Left forelimb (tissue), 1 donor: ENCODE data around the gene MALT1.
"Not testable (repeated sequence)": the region's sequence is repeated elsewhere in the genome, so short reads cannot be mapped to it uniquely, and the experiment has no call there.

Source experiments
- DNase-seq: peaks from one replicate; pipeline ENCODE4 v3.0.0-alpha.2; 2018; ENCODE audit warnings: low spot score

Gene MALT1, protein sequence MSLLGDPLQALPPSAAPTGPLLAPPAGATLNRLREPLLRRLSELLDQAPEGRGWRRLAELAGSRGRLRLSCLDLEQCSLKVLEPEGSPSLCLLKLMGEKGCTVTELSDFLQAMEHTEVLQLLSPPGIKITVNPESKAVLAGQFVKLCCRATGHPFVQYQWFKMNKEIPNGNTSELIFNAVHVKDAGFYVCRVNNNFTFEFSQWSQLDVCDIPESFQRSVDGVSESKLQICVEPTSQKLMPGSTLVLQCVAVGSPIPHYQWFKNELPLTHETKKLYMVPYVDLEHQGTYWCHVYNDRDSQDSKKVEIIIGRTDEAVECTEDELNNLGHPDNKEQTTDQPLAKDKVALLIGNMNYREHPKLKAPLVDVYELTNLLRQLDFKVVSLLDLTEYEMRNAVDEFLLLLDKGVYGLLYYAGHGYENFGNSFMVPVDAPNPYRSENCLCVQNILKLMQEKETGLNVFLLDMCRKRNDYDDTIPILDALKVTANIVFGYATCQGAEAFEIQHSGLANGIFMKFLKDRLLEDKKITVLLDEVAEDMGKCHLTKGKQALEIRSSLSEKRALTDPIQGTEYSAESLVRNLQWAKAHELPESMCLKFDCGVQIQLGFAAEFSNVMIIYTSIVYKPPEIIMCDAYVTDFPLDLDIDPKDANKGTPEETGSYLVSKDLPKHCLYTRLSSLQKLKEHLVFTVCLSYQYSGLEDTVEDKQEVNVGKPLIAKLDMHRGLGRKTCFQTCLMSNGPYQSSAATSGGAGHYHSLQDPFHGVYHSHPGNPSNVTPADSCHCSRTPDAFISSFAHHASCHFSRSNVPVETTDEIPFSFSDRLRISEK

DNA sequence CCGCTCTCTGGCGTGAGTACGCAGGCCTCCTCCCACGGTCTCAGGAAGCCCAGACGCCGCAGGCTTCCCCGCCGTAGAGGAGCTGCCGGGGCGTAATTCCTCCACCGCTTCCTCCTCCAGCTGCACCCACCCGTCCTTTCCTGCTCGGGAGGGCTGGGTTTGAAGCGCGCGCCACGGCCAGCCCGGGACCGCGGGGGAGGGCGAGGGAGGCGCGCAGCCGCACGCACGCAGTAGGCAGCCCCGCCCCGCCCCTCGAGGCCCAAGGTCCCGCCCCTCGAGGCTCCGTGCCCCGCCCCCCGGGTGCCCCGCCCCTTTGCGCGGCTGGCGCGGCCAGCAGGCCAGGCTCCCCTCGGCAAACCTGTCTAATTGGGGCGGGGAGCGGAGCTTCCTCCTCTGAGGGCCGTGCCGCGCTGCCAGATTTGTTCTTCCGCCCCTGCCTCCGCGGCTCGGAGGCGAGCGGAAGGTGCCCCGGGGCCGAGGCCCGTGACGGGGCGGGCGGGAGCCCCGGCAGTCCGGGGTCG is at the start of gene MALT1:
TSS of gene MALT1 (plus strand) at position 355 of the 521 bp plus-strand sequence. CDS start 179 bp downstream, outside the sequence.
- DNase-seq: peak; percentile 96

DNA sequence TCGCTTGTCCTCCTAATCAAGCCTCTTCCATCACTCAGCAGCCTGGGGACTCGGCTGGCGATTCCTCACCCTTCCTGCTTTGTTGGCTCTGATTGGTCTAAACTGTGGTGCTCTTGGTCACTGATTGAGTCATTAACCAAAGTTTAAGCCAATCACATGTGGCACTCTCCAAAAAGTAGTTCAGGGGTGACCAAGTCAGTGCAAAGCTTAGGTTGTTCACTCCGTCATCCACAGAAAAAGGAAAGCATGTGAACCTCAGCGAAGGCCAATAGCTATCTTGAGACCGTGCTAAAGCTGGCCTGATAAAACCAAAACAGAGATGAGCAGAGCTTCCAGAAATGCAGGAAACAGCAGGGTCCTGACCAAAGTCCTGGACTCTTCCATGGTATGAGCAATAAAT is 47.3 kb upstream of the MALT1 start:
- DNase-seq: no peak

DNA sequence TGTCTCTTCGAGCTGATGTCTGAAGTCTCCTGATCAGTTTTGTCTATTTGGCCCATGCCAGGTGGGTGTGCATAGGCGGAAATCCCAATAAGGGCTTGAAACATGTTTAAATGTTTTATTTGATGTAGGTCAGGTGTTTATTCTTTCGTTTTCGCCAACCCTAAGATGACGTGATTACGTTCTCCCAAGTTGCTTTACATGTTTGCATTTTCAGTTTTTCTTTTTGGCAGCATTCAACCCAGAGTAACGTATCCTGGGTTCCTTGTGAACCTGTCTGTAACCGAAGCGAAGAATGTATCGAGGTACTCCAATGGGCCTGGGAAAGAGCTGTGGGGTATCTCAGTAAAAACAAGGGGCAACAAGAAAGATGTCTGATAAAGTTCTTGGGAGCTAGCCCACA is 45.4 kb upstream of the MALT1 start:
- DNase-seq: no peak

DNA sequence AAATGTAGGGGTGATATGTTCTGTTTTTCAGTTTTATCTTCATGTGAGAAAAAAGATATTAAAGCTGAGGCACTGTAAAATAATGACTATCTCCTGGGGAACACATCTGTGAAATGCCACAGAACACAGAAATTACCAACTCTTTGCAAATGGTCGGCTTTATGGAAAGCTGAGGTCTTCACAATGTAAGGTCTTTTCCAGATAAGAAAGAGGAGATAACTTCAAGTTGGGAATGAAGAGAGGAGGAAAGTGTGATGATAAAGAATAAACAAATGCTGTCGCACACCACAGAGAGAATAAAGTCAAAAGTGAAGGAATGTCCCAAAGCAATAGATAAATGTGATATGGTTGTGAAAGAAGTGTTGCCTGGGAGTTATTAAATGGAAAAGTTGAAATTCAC is 41.2 kb upstream of the MALT1 start:
- DNase-seq: no peak

DNA sequence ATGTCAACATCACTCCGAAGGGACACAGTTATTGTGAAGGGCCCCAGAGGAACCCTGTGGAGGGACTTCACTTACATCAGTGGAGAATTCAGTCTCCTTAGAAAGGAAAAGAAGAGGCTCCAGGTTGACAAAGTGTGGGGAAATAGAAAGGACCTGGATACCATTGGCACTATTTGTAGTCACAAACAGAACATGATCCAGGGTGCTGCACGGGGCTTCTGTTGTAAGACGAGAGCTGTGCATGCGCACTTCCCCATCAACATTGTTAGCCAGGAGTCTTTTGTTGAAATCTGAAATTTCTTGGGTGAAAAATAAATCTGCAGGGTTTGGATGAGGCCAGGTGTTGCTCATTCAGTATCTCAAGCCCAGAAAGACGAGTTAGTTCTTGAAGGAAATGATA is 40.0 kb upstream of the MALT1 start:
- no peak for DNase-seq

DNA sequence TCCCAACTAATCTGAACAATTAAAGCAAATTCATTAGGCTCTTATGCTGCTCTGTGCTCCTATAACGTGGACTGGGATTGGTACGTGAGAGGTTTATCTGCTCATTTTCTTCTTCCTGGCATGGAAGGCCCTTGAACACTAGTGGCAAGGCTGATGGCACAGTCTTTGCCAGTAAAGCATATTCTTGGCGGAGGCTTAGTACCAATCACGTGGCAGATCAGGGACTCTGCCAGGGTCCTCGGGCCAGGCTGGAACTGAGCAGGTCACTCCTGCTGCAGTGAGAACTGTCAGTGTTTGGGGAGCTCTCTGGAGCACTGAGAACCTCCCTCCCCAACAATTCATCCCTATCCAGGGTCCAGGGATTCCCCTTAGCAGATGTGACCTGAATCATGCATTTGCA is 38.7 kb upstream of the MALT1 start:
- DNase-seq: no peak

DNA sequence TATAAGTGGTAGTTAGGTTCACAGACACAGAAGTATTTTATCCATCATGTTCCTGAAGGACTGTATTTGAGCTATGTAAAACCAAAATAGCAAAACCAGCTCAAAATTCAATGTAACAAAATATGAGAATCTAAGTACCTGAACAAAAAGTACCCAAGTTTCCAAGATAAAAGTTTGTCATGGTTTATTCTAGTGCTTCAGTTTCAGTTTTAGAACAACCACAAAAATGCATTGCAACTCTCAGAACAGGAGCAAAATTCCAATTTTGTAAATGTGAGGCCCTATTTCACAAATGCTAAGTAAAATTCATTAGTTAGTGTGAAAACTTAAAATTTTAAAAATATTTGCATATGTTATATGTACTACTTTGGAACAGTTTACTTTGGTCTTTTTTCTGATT is 37.4 kb upstream of the MALT1 start:
- no peak for DNase-seq

DNA sequence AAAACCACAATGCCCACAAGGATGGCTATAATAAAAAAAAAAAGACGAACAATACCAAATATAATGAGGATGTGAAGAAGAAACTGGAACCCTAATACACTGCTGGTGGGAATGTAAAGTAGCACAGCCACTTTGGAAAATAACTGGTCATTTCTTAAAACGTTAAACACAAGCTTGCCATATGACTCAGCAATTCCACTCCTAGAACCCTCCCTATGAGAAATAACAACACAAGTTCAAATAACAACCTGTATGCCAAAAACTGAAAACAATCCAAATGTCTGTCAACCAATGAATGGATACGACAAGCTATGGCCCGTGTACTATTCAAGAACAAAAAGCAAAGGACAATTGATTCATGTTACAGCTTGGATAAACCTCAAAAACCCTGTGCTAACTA is 35.4 kb upstream of the MALT1 start:
- DNase-seq: no peak

DNA sequence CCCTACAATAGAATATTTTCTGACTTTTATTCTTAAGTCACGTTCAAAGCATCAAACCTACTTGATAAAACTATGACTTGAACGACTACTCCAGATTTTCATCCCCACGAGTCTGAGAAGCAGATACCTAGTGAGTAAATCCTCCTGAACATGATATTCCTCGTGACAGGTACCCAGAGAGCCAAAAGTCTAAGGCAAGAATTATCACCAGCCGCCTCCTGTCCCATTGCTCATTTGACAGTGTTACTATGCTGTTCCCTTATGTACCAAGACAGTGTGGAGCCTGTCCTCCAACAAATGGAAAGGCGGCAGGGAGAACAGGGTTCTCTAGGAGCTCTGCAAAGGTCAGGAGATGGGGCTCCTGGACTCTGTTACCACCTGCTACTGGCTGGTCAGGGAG is 34.1 kb upstream of the MALT1 start:
- DNase-seq: no peak

DNA sequence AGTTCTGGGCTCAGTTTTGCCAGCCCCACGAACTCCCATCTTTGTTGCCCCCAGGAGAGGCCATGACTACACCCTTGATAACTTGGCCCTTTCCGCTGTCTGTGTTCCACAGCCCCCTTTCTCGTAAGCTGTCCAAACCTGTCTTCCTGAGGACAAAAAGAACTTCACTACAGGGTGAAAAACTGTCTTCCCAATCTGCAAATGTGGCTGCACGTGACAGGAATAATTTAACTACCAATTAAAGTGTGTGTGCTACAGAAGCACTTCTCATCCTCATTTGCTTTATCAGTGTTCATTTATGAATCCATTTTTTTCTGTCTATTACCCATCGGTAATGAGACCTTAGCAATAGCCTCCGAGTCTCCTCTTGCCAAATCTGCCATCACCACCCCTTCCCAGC is 33.3 kb upstream of the MALT1 start:
- DNase-seq: no peak

DNA sequence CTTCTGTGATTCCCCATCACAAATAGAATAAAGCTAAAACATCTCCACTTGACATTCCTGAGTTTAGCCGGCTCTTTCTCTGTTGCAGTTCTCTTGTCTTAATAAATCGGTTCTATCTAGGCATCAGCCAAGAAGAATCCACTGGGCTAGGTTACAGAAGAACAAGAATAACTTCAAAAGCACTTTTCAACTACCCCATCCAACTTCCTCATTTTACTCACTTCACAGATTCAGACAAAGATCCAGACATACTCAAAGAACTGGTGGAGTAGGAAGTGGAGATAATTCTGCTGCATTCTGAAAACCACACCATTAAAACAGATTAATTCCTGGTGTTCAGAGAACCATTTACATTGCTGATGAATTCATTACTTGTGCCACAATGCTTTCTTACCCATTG is 32.8 kb upstream of the MALT1 start:
- no peak for DNase-seq

DNA sequence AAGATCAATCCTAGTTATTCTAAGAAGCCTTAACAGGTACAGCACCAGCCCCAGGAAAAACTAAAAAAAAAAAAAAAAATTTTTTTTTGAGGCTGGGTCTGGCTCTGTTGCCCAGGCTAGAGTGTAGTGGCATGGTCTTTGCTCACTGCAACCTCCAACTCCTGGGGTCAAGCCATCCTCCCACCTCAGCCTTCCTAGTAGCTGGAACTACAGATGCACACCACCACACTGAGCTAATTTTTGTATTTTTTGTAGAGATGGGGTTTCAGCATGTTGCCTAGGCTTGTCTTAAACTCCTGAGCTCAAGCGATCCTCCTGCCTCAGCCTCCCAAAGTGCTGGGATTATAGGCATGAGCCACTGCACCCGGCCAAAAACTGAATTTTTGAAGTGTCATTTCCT is 32.0 kb upstream of the MALT1 start:
- no peak for DNase-seq

DNA sequence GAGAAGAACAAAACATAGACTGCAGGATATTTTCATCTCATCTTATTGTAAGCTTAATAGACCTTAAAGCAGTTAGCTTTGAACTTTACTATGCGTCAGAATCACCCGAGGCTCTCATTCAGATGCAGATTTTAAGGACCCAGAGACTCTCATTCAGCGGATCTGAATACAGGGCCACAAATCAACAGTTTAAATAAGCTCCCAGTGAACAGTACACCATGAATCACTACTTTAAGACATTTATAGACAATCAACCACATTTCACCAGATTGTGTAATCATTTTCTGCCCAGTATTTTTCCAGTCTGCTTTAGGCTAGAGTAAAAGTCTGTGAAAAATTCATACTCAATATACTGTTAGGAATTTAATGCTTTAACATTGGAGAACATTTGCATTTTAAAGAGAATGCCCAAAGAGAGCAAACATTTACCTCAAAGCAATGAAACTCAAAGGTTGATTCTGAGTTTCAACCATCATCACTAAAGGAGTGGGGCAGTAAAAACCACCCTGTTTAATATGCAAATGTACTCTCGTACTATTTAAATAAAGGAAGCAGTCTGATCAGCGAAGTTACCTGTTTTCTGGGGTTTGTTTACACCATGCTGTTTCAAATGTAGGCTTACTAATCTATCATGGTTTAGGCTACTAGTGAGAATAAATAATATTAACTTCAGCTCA is 31.4 kb upstream of the MALT1 start:
- no peak for DNase-seq

DNA sequence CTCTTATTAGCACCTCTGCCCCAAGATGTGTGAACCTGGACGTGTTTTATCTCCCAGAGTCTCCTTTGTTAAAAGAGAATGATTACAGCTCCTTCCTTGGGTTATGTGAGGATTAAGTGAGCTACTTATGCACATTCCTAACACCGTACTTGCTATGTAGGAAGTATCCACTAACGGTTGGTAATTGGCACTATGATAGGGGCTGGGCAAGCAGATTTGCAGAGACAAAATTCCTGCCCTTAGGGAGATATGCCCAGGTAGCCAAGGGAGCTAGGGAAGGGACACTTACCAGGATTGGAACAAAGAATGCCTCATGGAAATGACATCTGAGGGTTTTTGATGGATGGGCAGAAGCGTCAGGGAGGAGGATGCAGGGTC is 30.8 kb upstream of the MALT1 start:
- DNase-seq: no peak

DNA sequence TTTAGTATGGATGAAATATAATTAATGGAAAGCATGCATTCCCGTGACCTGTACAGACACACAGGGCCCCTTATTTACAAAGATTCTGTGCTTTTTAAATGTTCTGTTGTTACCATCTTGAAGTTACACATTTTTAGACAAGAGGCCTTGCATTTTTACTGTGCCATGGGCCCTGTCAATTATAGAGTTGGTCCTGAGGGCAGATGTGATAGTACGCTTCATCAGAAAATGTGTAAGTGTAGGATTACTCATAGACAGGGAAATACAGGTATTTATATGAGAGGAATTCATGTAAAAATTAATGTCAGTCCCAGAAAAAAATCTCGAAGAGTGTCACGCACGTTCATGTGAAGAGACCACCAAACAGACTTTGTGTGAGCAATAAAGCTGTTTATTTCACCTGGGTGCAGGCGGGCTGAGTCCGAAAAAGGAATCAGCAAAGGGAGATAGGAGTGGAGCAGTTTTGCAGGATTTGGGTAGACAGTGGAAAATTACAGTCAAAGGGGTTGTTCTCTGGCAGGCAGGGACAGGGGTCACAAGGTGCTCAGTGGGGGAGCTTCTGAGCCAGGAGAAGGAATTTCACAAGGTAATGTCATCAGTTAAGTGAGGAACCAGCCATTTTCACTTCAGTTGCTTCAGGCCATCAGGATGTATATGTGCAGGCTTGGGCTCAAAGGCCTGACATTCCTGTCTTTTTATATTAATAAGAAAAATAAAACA is 30.2 kb upstream of the MALT1 start:
- DNase-seq: no peak

DNA sequence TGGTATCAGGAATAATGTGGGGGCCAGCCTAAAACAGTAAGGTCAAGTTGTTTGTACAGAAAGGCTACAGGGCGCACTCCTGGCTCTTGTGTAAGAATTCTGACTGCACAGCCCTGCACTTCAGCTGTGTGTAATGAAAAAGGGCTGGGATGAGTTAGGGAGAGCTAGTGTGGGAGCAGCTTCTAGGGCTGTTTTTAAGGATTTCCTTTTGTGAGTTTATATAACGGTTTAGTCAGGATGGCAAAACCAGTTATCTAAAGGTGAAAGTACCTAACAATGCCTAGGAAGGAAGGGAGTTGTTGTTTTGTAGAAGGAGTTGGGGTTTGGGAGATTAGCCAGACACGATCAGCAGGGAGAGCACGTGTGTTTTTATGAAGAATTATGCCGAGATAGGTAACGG is 27.7 kb upstream of the MALT1 start:
- not testable (repeated sequence) for DNase-seq

DNA sequence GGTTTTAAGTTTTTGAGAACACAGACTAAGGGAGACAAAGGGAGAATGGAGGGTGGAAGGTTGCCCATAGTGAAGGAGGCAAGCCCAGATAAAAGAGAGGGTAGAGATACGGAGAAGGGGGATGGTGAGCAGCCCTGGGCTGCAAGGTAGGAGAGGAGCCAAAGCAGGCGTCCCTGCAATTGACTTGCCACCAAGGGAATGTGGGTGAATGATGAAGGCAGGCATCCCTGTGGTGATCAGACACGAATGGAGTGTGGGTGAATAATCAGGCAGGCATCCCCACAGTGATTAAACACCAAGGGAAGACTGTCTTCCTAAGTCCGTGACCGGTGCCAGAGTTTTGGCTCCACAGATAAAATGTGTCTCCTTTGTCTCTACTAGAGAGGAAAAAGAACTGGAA is 25.9 kb upstream of the MALT1 start:
- no peak for DNase-seq

DNA sequence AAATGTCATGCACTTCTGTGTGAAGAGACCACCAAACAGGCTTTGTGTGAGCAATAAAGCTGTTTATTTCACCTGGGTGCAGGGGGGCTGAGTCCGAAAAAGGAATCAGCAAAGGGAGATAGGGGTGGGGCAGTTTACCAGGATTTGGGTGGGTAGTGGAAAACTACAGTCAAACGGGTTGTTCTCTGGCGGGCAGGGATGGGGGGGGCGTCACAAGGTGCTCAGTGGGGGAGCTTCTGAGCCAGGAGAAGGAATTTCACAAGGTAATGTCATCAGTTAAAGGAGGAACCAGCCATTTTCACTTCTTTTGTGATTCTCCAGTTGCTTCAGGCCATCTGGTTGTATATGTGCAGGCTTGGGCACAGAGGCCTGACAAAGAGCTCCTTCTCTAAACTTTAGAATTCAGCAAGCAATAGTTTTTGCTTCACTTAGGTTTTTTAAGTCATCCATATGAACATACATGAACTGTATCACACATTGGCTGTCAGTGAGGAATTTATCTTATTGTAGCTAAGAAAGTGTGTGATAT is 24.9 kb upstream of the MALT1 start:
- no peak for DNase-seq

DNA sequence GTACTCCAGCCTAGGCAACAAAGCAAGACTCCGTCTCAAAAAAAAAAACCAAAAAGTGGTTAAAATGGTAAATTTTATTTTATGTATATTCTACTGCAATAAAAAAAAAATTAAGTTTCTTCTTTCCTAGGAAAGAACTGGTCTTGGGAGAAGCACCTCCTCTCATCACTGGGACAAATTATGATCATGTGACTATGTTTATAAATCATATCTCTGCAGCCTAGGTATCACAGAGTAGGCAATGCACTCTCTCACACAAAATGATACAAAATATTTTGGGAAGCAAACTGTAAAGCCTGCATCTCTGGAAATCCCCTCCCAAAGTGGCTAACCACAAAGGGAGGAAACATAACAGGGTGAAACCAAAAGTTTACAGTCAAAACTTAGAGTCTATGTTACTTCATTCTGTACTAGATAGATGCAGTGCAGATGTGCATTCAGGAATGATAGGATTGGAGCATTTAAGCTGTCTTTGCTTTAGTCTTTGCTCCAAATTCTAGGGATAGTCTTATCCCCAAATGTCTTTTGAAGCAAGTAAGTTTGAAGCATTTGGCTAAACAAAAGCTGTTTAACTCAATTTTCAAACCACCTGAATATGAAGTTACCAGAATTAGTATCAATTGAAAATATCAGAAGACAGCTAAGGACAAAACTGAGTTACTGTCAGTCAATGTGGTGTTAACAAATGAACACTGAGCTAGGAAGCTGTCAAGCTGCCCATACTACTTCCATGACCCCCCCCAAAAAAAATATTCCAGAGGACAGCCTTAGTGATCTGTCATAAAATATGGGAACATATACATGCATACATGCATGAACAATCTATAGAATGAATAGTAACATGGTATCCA is 21.1 kb upstream of the MALT1 start:
- DNase-seq: no peak

DNA sequence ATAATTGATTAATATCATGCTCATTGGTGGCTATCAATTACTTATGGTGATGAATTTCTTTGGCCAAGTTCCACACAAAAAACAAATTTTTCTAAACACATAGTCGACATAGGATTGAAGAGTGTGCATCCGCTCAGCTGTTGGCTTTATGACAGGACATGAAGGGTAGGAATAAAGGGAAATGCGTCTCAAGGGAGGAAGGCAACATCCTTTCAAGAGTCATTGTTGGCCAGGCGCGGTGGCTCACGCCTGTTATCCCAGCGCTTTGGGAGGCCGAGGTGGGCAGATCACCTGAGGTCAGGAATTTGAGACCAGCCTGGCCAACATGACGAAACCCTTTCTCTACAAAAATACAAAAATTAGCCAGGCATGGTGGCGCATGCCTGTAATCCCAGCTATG is 20.4 kb upstream of the MALT1 start:
- not testable (repeated sequence) for DNase-seq
